Measurements from ENCODE around the gene SH3YL1.

Gene SH3YL1

DNA sequence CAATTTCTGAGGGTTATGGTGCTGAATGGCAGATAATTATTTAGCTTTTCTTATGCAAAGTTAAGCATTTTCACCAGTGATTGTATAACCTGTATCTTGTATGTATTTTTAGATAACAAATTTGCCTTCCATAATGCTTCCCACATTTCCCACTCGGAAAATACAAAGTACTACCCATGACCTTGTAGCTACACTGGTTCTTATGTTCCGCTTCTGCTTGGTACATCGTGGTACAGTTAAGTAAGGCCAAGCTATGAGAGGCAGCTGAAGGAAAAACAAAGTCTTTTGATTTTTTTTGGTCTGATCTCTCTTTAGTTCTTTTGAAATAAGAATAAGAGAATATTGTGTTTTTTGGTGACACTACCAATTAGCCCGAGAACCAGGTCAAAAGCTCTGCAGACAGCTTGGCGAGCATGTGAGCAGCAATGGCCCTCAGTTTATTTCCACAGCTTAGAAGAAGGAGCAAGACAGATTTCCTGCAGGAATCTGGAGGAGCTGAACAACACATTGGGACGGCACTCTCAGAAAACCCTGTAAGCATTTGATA is 26.8 kb downstream of the SH3YL1 start:
- in situ Hi-C loops (cut with HindIII; ENCODE audit: low pct_ligation_motif_present, low pct_unique_long_range_greater_than_20kb, low sequenced_read_pairs): no loop called here
- DNase-seq: no peak

DNA sequence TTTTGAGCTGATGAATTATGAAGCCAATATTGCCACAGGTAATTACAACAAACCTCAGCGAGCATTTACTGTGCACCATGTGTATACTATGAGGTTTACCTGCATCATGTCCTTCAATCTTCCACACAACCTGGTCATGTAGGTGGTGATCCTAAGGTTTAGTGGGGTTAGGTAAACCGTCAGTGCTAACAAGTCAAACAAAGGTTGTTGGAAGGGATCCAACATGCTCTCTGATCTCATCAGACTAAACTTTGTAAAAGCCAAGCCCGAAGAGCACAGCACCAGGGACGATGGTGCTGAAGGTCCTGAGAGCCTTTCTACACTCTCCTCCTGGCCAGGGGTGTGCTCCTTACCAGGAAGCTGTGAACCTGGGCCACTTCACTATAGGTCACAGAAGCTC is 29.4 kb downstream of the SH3YL1 start:
- no peak for DNase-seq
- in situ Hi-C loops (cut with HindIII; ENCODE audit: low pct_ligation_motif_present, low pct_unique_long_range_greater_than_20kb, low sequenced_read_pairs): no loop called here

DNA sequence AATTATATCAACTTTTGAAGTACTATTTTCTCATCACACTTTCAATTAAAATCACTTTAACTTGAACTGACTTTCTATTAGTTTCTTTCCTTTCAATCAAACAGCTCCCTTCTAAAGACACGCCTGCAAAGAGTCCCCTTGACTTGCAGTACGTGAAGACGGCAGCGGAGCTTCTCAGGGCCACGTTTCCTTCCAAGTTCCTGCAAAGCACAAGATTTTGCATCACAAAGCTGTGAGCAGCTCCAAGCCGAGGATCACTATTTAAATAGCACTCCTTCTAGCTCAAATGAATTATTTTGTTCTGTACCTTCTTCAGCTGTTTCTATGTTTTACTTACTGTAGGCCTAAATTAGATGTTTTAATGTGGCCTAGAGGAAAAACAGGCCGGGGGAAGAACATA is 30.8 kb downstream of the SH3YL1 start:
- no peak for DNase-seq
- in situ Hi-C loops (cut with HindIII; ENCODE audit: low pct_ligation_motif_present, low pct_unique_long_range_greater_than_20kb, low sequenced_read_pairs): no loop called here

DNA sequence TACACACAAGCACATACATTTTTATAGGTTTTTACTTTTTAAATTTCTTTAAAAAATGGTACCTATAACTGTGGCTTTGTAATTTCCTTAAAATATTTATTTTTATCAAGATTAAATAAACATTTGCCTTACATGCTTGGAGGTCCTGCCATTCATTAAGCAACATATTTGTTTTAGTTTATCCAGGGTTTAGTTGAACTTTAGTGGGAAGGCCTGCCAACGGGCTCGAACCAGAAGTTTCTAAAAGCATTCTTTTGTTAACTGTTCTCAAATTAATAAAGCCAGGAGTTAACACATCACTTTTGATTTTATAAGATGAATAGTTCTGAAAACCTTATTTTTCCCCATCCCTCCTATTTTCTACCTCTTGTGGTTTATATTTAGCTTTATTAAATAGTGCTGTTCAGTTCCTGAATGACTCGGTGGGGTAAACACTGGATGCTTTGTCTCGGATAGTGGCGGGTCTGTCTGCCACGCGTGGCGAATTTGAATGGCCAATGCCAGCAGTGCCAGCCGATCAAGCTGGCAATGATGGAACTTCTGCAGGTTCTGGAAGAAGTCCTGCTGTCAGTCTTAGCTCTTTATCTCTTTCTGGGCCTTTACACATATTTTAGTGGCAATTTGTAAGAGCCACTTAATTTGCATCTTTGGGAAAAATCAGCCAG is 32.2 kb downstream of the SH3YL1 start:
- in situ Hi-C loops (cut with HindIII; ENCODE audit: low pct_ligation_motif_present, low pct_unique_long_range_greater_than_20kb, low sequenced_read_pairs): no loop called here

DNA sequence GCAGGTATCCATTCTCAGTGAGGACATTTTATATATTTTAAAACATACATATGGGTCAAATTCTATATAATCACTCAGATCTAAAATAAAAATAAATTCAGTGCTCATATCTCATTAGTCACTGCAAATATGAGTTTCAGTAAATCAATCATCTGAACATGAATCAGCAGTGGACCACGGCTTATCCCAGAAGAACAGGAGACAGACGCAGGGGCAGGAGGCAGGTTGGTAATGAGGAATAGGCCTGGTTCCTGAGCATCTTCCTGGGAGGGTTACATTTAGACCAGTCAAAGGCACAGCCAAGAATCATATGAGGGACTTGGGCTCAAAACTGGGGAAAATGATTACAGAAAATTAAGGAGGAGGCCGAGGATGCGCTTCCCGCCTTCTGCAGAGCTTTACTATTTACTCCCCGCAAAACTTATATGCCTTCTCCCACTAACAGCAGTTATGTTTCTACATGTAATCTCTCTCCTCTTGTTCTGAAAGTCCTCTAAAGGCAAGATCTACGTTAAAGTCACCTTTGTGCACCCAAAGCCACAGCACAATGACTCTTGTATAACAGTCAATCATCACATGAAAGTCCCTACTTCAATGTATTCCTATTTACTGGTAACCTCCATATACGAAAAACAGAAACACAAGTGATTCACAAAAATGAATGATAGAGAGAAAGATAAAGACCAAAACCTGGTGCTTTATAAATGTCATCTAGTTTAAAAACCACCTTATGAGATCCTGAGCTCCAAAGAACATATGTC is 35.1 kb downstream of the SH3YL1 start:
- no peak for DNase-seq
- in situ Hi-C loops (cut with HindIII; ENCODE audit: low pct_ligation_motif_present, low pct_unique_long_range_greater_than_20kb, low sequenced_read_pairs): no loop called here

More for the DNA sequence above, 32.2 kb downstream of the SH3YL1 start:
- DNase-seq: no peak

DNA sequence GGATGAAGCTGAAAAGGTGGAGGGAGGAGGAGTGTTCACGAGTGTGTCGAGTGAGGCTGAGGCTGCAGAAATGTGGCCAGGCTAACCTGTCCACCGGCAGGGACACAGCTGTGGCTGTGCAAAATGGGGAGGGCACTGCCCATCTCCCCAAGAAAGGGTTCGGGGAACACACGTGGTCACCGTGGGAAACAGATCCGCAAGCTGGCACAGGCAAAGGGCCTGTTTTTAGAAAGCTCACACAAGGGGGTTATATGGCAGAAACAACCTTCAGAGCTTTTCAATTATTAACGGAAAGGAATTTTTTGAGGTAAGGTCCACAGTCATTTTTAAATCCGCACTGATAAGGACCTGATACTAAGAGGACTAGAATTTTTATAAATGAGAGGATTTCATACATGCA is 35.7 kb downstream of the SH3YL1 start:
- DNase-seq: no peak
- in situ Hi-C loops (cut with HindIII; ENCODE audit: low pct_ligation_motif_present, low pct_unique_long_range_greater_than_20kb, low sequenced_read_pairs): no loop called here

DNA sequence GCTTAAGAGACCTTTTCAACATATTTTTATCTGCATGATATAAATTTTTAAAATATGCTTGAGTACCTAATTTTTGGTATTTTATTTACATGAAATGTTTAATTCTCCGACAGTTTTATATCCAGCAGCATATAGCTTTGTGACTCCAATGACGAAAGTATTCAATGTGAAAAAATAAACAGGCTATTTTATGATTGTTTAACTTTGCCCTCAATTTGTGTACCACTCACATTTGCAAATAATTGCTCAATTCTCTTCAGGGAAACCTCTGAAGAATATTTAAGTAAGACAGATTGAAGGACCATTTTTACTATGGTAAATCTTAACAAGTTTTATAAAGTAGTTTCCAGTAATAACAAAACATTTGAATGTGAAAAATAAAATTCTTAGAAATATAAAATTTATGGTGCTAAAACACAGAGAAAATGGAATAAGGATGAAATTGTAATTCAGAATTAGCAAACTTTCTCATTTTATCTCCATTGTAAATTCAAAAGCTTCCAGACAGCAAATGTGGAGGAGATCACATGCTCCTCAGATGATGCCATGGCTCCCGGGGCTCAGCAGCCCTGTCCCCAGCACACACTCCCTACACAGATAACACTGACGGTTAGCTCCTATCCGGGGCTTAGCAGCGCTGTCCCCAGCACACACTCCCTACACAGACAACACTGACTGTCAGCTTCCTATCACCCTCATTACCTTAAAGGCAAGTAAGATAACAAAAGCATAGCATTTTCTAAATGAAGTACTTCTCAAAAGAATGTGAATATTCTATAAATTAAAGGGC is 39.7 kb downstream of the SH3YL1 start:
- DNase-seq: no peak
- in situ Hi-C loops (cut with HindIII; ENCODE audit: low pct_ligation_motif_present, low pct_unique_long_range_greater_than_20kb, low sequenced_read_pairs): no loop called here

DNA sequence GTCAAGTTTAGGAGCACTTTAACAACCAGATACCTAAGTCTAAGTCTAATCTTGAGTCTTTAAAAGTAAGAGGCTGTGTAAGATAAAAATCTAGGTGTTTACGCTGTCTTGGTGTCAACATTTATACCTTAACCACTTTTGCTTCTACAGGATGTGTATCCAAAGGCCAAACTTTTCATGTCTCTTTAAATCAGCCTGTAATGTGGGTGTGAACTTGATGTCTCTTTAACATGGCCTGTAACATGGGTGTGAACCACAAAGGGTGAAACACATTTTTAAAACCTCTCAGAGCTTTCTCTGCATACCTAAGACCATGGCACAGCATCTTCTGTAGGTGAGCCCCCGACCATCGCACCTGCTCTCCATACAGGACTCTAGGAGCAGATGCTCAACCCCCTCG is 40.4 kb downstream of the SH3YL1 start:
- DNase-seq: no peak
- in situ Hi-C loops (cut with HindIII; ENCODE audit: low pct_ligation_motif_present, low pct_unique_long_range_greater_than_20kb, low sequenced_read_pairs): no loop called here

DNA sequence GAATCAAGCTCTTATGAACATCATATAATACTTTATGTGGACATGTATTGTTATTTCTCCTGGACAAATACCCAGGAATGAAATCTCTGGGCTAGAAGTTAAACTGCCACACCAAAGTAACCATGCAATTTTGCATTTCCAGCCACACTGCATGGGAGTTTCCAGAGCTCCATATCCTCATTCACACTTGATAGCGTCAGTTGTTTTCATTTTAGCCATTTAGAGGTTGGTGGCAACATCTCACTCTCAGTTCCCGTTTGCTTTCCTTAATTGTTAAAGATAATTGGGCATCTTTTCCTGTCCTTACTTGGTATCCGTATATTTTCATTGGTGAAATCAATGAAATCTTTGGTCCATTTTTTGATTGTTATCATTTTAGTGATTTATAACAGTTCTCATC is 47.8 kb downstream of the SH3YL1 start:
- in situ Hi-C loops (cut with HindIII; ENCODE audit: low pct_ligation_motif_present, low pct_unique_long_range_greater_than_20kb, low sequenced_read_pairs): no loop called here

DNA sequence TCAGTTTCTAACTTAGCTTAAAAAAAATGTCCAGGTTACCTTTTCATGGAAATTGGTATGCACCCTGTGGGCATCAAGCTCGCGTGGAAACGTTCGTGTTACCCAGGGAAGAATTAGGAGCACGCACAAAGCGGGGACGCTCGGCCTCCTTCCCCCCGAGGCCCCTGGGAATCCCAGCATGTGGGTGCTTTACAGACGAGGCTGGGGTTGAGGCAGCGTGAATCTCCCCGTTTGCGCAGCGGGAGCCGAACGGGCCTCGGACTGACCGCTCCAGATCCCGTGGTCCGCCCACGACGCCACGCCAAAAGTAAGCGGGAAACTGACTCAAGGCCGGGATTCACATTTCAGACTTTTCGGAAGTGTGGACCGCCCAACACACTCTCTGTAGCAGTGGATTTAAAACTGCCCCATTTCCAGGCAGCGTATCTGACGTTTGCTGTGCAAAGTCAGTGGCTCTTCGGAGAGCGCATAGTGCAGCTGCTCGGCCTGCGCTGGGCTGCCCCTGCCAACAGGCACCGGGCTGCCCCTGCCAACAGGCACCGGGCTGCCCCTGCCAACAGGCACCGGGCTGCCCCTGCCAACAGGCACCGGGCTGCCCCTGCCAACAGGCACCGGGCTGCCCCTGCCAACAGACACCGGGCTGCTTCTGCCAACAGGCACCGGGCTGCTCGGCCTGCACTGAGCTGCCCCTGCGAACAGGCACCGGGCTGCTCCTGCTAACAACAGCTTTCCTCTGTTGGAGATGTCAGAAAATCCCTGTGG is 49.7 kb downstream of the SH3YL1 start:
- DNase-seq: no peak
- in situ Hi-C loops (cut with HindIII; ENCODE audit: low pct_ligation_motif_present, low pct_unique_long_range_greater_than_20kb, low sequenced_read_pairs): no loop called here

More for the DNA sequence above, 47.8 kb downstream of the SH3YL1 start:
- no peak for DNase-seq

DNA sequence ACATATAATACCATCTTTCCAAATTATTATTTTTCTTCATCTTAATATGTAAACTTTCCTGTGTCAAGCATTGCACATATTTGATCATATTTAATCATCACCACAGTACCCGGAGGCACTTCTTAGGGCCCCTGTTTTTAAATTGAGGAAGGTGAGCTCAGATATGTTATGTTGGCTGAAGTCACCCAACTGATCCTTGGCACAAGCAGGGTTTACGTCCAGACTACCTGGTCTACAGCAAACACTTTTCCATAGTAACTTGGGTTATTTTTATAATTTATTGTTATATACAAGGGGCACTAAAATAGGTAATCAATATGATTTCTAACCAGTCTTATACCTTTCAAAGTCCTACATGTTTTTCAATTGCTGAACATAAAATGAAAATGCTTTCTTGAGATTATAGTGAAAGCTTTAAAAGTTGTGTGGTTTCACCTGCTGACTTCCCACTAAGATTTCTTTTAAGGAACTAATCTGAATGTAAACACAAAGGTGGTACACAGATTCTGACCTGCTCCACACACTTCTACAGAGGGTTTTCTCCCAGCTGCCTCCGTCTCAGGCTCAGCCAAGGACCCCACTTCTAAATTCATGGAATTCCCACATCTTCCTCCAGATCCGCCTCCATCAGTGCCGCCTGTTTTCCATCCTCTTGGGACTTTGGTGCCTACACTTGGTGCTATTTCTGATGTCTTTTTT is 52.2 kb downstream of the SH3YL1 start:
- DNase-seq: no peak
- in situ Hi-C loops (cut with HindIII; ENCODE audit: low pct_ligation_motif_present, low pct_unique_long_range_greater_than_20kb, low sequenced_read_pairs): no loop called here

DNA sequence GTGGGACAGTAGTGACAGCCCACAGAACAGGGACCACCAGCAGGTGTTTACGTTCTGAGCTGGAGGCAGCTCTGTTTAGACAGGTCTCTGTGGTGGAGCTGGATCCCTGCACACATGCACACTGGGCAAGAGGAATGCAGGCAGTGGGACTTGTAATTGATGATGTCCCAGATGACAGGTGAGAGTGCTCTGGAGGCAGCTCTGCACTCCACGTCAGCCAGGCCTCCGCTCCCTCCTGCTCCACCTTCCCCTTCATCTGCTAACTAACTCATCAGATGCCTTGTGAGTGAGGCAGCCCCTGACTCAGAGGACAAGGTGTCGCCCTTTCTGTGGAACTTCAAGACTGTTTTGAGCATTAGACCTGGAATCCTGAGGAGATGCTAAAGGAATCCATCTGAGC is 53.2 kb downstream of the SH3YL1 start:
- in situ Hi-C loops (cut with HindIII; ENCODE audit: low pct_ligation_motif_present, low pct_unique_long_range_greater_than_20kb, low sequenced_read_pairs): no loop called here
- no peak for DNase-seq

DNA sequence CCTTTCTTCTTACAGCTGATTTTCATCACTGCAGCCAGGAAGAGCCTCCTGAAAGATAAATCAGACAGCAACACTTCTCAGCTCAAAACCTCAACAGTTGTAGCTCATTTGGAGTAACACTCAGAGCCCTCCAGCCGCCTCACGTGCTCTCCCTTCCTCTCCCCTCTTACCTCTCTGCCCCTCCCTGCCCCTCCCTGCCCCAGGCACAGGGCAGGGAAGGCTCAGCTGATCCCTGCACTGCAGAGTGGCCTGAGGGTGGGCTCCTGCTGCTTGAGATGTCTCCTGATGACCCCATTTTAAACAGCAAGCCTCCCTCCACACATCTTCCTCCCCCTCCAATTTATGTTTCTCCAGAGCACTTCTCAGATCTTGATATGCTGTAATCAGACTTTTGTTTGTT is 54.4 kb downstream of the SH3YL1 start:
- no peak for DNase-seq
- in situ Hi-C loops (cut with HindIII; ENCODE audit: low pct_ligation_motif_present, low pct_unique_long_range_greater_than_20kb, low sequenced_read_pairs): no loop called here

DNA sequence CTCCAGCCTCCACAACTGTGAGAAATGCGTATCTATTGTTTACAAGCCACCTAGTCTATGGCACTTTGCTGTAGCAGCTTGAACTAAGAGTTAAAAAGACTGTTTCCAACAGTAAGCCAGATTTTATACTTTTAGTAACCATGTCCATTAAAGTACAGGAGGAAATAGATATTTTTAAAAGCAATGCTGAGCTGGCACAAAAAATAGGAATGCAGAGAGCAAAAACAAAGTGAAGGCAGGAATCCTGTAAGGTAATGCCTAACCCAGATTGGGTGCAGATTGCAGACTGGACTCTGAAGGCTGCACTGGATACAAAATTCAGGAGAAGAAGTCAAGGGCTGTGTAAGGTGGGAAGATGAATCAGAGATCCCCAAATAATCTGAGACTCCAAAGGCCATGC is 55.5 kb downstream of the SH3YL1 start:
- in situ Hi-C loops (cut with HindIII; ENCODE audit: low pct_ligation_motif_present, low pct_unique_long_range_greater_than_20kb, low sequenced_read_pairs): no loop called here
- no peak for DNase-seq

DNA sequence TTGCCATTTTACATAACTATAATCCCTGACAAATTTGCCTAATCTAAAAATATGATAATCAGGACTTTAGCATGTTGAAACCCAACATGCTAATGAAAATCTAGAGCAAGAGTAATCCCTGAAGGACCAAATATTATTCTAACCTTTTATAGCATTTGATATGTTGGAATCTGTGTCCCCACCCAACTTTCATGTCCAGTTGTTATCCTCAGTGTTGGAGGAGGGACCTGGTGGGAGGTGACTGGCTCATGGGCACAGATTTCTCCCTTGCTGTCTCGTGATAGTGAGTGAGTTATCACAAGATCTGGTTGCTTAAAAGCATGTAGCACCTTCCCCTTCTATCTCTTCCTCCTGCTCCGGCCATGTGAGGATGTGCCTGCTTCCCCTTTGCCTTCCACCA is 59.8 kb downstream of the SH3YL1 start:
- no peak for DNase-seq
- in situ Hi-C loops (cut with HindIII; ENCODE audit: low pct_ligation_motif_present, low pct_unique_long_range_greater_than_20kb, low sequenced_read_pairs): no loop called here

DNA sequence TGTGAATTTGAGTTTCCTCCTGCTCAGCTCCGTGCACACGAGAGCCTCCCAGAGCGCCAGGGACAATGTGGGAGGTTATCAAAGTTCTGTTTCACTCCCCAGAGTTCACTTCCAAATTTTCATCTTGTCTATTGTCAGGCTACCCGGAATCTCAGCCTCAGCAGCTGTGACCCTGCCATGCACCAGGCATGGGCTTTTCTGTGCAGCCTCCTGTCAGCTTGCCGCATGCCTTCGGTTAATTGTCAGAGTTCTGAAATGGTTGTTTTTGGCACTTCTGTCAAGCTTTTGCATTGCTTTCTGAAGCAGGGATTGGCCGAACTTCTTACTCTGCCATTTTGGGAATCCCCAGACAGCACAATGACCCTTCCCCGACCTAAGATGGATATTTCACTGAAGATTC is 60.4 kb downstream of the SH3YL1 start:
- no peak for DNase-seq
- in situ Hi-C loops (cut with HindIII; ENCODE audit: low pct_ligation_motif_present, low pct_unique_long_range_greater_than_20kb, low sequenced_read_pairs): no loop called here

DNA sequence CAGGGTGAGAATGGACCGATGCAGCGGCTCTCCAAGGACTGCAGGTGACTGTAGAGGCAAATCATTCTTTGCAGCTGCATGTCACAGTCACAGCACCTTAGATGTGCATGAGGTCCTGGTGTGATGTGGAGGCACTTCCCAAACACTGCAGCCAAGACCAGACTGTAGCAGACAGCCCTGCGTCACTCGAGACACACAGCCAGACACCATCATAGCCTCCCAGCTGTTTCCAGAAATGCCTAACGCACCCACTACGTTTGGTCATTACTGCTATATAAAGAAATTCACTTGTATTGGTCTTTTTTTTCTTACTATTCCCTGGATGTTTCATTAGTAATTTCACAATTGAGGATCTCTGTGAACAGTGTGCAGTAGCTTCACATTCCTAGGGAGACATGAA is 60.9 kb downstream of the SH3YL1 start:
- no peak for DNase-seq
- in situ Hi-C loops (cut with HindIII; ENCODE audit: low pct_ligation_motif_present, low pct_unique_long_range_greater_than_20kb, low sequenced_read_pairs): no loop called here

Measured in ACHN (cell line).